HFFc6 (cell line): ENCODE data around the gene RHOD. TPM values are rescaled to one million over a fixed set of nuclear protein-coding genes. Genes with fewer than 3 reads are reported as not detected.

ENCODE experiments used
- DNase-seq: peaks from one replicate; pipeline ENCODE4 v3.0.0-alpha.2; 2018
- H3K27ac Mint-ChIP-seq: 2 replicates; pipeline ENCODE4 v1.8.0; 2020; ENCODE audit warnings: mild to moderate bottlenecking, mixed read lengths
- H3K27me3 Mint-ChIP-seq: 2 replicates; pipeline ENCODE4 v1.8.0; 2021; ENCODE audit warnings: mild to moderate bottlenecking, moderate library complexity, mixed read lengths; ENCODE audit not compliant: insufficient read depth
- H3K36me3 Mint-ChIP-seq: 2 replicates; pipeline ENCODE4 v1.8.0; 2021; ENCODE audit warnings: low read depth, mixed read lengths
- H3K4me1 Mint-ChIP-seq: 2 replicates; pipeline ENCODE4 v1.8.0; 2020; ENCODE audit warnings: low read depth, mixed read lengths
- H3K4me3 Mint-ChIP-seq: 2 replicates; pipeline ENCODE4 v1.8.0; 2020; ENCODE audit warnings: mild to moderate bottlenecking, moderate library complexity, mixed read lengths
- H3K9me3 Mint-ChIP-seq: 2 replicates; pipeline ENCODE4 v1.8.0; 2020; ENCODE audit warnings: mild to moderate bottlenecking, mixed read lengths
- CTCF ChIP-seq: fragments of 200-600 bp; sonication (generic); IDR thresholded peaks from 2 replicates; pipeline ENCODE4 v1.5.0; 2021; ENCODE audit warnings: antibody characterized with exemption, mild to moderate bottlenecking
- microRNA-seq: library from miRNA; unstranded; fragments of <30 nt; microRNA quantifications from one replicate; pipeline ENCODE4, GENCODE V29; 2019
- total RNA-seq, 6 experiments: library from RNA; stranded (reverse); fragmentation: NEBNext Ultra II Directional; extraction: Animal tissue kit (Norgen Biotek cat#: 25700); gene quantifications; 2 replicates in 1 of 6; 3 replicates in 5 of 6; pipeline ENCODE4 v1.2.3, GENCODE V29; 2021

Gene RHOD
- total RNA-seq, 6 experiments from 2014 or later, result 5.2 to 17.8 (median 6.1) TPM

- Mint-ChIP-seq H3K4me1 (peaks cover 22% of the 10 kb centered on the region), H3K4me3 (peak overlapping the region; percentile 98), H3K27me3 (no peaks in the 10 kb centered on the region; the same call in 1 of the 2 replicates), H3K27ac (peak overlapping the region; percentile 94), H3K9me3 (no peaks in the 10 kb centered on the region), H3K36me3 (peaks cover 22% of the 10 kb centered on the region)
- DNase-seq, result no peak
- TF ChIP-seq CTCF, result no peak
These were observed 63.8 kb downstream of the RHOD start for GRCh38 chr11:67120456-67120855.

GRCh38 chr11:67120881-67121710, 64.4 kb downstream of the RHOD start:
- peaks cover 22% of the 10 kb centered on the region for H3K36me3 Mint-ChIP-seq
- no peak for TF ChIP-seq CTCF
- H3K27me3 Mint-ChIP-seq, result no peaks in the 10 kb centered on the region; the same call in 1 of the 2 replicates

More at GRCh38 chr11:67120881-67121710, 64.4 kb downstream of the RHOD start:
- Mint-ChIP-seq H3K9me3 (no peaks in the 10 kb centered on the region), H3K27ac (peak overlapping the region; percentile 94), H3K4me3 (peak overlapping the region; percentile 98), H3K4me1 (peaks cover 22% of the 10 kb centered on the region)
- DNase-seq, result peak; percentile 10

Small RNA genes lying within 50 kb of the gene (microRNA-seq; reads per million reads assigned to microRNA genes)
- not detected for gene MIR6860

Other genes with a start within 250 kb of the RHOD start
- 10 to 100 TPM; 13.7 to 18.5 (median 16.3) TPM for gene RCE1, start 213.4 kb upstream of the RHOD start, total RNA-seq
- gene LRFN4, start 199.8 kb upstream of the RHOD start, total RNA-seq, result 10 to 100 TPM; 30.3 to 43.4 (median 34.6) TPM
- 10 to 100 TPM; 13.2 to 21.8 (median 19.3) TPM for gene PC, start 98.5 kb upstream of the RHOD start, total RNA-seq
- not detected for gene C11orf86, start 81.5 kb upstream of the RHOD start, total RNA-seq
- not detected for gene SYT12, start 33.7 kb upstream of the RHOD start, total RNA-seq
- 10 to 100 TPM; 46.1 to 55.0 (median 49.7) TPM for gene KDM2A, start 62.4 kb downstream of the RHOD start, total RNA-seq
- gene GRK2, start 209.6 kb downstream of the RHOD start, total RNA-seq, result 10 to 100 TPM; 26.2 to 35.5 (median 32.1) TPM
- gene ANKRD13D, start 232.5 kb downstream of the RHOD start, total RNA-seq, result 10 to 100 TPM; 24.7 to 34.6 (median 26.4) TPM
- 10 to 100 TPM; 17.0 to 28.7 (median 22.6) TPM for gene SSH3, start 246.7 kb downstream of the RHOD start, total RNA-seq